NOMO-1 treated with dmso at 0.1 percent for 144 hours (cell line): ENCODE data around the gene TAC4.

Experiments
- DNase-seq: peaks from one replicate; lab custom pipeline; 2025; ENCODE audit not compliant: unreplicated experiment; lab: John Stamatoyannopoulos, UW

TAC4 gene, protein sequence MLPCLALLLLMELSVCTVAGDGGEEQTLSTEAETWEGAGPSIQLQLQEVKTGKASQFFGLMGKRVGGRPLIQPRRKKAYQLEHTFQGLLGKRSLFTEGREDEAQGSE

DNA sequence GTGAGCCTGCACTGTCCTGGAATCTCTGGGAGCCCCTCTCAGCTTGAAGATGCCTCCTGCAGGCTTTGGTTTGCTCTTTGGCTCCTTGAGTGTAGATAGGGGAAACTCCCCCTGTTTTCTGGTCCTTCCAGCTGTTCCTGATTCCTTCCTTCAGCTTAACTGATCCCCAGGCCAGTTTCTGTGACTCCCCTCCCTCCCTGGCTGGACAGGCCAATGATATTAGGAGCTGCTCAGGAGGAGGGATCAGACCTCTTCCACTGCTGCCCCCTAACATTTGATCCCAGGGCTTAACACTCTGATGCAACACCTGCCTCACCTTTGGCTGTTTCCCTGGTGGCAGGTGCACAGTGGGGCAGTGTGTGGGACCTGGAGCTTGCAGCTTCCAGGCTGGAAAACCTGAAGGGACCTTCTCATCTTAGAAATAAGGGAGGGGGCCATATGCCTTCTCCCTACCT lies at the start of gene TAC4:
TSS of gene TAC4 (minus strand) at position 51 of the 455 bp plus-strand sequence. CDS start 52 bp downstream, outside the sequence.
- DNase-seq: no peak

DNA sequence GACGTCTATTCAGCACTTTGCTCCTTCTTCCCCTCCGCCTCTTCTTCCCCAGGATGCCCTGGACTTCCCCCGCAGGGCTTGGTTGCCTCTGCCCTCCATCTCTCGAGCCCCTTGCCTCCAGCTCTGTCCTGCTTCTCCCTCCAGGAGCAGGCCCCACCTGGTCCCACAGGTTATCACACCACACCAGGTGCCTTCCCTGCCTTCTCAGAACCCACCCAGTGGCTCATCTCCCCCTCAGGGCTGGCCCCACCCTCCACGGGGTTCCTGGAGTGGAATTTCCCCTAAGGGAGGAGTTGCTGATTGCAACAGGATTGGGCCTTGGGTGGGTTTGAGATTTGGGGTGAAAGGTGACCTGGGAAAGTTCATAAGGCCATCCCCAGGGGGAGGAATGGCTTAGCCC lies 49.0 kb upstream of the TAC4 start:
- DNase-seq: no peak

DNA sequence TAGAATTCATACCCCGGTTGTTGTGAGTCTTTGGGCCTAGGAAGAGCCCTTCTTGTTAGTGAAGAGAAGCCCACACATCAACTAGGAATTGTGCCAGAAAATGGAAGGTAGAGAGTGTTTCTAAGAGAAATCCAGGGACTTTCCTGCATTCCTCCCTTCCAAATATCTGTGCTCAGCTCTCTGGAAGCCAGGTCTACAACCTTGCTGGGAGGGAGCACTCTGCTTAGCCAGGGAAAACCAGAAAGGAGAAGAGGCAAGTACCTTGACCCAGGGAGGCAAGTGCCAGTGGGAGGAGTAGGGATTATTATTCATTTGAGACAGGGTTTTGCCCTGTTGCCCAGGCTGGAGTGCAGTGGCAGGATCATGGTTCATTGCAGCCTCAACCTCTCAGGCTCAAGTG lies 48.4 kb upstream of the TAC4 start:
- DNase-seq: no peak

DNA sequence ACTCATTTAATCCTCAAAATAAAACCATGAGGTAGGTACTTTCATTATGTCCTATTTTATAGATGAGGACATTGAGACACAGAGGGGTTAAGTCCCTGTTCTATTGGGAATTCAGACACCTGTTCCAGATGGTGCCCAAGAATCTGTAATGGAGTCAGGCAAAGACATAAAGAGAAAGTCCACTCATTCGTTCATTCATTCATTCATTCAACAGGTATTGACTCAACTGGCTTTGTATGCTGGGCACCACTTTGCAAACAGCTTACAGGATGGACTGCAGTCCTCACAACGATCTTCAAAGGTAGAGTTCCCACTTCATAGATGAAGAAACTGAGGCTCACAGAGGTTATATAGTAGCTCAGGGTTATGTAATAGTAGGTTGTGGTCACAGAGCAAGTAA lies 47.9 kb upstream of the TAC4 start:
- DNase-seq: no peak

DNA sequence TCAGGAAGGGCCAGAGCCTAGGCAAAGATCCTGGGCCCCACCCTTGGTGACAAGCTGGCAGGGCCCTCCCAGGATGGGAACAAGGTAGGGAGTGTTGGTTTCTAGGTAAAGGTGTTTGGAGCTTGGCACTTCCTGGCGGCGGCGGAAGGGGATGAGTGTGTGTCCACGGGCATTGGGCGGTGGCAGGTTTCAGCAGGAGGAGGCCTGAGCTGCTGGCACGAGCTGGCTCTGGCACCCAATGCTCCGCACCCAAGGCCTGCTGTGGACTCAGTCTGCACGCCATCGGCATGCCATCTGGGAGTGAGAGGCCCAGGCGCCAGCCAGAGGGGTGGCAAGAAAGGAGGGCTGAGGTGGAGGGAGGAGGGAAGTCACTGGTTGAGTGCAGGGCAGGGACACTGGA lies 46.9 kb upstream of the TAC4 start:
- no peak for DNase-seq

DNA sequence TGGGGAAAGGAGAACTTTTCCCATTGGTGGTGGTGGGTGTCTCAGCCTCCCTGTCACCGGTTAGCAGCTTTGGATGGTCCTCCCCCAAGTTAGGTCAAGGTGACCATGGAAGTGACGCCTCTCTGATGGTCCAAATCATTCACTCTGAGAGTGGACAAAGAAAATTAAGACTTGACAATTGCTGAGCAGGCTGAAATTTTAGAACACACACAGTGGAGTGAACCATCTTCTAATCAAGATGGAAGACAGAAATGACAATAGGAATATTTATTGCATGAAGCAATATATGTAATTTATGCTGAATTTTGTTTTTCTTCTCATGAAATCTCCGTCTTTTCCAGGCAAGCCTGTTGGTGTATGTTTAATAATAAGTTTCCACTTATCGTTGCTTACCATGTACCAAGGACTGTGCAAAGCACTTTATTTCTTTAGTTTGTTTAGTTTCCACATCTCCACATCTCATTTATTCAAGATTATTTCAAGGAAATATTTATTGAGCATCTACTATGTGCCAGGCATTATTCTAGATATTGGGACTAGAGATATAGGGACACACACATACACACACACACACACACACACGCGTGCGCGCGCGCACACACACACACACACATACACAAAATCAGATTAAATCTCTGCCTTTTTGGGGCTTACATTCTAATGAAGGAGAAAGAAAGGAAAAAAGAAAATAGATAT lies 44.0 kb upstream of the TAC4 start:
- DNase-seq: no peak

DNA sequence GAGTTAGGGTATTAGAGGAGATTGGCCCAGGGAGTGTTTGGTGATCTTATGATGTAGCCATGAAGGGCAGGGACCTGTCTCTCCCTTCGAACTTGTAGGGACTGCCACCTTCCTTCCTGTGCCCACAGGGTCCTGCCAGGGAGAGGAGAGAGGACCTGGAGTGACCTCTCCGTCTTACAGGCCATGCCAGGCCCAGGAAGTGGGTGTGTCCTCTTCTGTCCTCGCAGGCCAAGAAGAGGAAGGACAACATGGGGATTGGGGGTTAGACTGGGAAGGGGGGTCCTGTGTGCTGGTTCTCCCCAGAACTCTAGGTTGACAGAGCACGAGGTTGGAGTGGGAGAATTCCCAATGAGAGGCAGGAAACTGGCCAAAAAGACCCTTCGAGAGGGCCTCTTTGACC lies 43.4 kb upstream of the TAC4 start:
- no peak for DNase-seq

DNA sequence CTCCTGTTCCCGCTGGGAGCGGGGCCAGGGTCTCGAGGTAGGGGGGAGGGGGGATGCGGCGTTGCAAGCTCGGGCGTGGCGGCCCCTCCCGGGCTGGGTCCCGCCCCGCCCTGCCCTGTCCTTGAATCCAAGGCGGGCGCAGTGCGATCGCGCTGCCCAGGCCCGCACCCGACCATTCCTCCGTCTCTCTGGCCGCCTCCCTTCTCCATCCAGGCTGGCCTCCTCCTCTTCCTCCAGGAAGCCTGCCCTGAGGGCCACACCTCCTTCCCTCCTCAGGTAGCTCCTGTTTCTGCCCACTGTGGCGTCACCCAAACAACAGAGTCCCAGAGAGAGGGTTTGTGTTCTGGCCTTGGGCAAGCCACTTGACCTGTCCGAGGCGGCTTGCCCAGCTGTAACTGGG lies 43.0 kb upstream of the TAC4 start:
- no peak for DNase-seq

DNA sequence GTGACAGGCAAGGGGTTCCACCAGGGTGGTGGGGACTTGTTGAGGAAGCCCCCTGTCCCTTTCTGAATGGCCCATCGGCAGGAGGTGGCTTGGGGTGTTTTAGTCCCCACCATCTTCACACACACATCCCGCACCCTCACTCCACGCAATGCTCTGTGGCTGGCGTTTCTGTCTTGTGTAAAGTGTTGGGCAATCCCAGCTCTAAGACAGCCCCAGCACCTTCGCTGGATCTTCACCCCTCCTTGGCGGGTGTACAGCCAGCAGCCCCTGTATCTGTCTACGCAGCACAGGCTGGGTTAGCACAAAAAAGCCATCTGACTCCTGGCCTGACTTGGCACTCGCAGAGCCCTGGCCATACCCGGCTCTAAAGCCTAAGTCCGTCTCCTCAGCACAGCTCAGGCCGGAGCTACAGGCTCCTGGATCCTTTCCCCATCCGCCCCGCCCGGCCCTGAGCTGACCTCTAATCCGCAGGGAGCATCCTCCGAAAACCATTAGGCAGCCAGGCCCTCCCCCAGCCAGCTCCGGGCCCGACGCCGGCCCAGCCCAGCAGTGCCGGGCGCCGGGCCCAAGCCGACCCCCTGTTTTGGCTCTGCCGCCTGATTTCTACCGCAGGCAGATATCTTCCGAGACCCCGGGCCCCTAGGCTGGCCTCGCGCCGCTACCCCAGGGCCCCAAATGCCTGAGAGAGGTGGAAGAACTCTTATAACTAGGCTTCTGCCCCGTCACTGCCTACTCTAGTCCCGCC lies 42.4 kb upstream of the TAC4 start:
- no peak for DNase-seq

DNA sequence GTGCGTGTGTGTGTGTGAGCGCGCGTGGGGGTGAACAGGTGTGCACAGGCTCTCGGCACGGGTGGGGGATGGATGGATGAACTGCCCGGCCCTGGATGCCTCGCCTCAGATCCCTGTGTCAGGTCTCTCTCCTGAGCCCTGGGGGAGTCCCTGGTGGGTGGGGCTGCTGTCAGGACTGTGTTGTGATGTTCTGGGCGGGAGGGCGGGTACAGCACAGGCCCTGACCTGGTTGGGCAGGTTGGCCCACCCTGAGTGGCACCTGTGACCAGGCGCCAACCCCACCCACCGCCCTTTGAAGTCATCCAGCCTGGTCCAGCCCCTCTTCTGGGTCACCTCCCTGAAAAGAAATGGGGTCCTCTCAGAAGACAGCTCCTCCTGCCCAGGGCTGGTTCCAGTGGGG lies 41.6 kb upstream of the TAC4 start:
- no peak for DNase-seq

DNA sequence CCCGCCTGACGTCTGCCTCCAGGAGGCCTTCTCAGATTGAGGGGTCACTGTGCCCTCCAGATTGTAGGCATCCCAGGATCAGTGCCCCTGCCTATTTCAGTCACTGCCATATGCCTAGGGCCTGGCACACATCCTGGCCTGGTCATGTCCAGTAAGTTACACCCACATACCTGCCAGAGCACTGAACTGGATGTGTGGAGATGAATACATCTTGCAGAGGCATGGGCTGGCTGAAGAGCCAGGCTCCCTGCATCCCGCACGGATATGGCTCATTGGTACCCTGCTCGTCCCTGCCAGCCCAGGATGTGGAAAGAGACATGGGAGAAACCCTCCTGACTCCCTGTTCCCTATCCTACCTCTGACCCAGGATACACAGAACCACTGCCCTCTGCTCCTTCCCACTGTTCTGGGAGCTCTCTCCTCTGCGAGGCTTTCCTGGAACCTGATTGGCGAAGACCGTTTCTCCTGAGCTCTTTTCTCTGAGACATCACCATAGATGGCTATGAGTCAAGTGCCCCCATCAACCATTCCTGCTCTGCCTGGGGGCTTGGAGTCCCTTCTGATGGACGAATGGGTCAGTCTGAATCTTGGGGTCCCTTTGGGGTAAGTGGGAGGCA lies 40.0 kb upstream of the TAC4 start:
- DNase-seq: no peak

DNA sequence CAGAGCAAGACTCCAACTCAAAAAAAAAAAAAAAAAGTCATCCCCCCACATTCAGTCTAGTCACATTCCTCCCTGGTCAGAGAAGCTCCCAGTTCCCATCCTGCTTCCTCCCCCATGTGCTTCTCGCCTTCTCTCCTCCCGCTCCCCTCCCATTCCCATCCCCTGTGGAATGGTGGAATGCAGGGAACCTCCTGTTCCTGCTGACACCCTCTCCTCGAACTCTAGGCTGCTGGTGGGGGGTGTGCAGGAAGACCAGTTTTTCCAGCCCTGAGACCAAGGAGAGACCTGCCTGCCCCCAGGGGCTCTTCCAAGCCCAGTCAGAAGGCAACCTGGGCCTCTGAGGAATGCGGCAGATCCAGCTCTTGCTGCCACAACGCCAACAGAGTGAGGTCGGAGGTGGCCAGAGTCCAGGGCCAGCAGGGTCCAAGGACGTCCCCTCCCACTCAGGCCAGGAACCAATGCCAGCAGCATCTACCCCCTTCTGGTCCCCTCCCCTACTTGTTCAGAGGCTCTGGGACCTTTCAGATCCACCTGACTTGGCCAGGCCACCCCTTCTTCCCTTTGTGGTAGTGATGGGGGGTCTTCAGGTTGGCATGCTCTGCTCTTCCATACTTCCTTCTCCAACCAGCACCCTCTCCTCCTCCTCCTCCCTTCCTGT lies 39.3 kb upstream of the TAC4 start:
- DNase-seq: no peak

DNA sequence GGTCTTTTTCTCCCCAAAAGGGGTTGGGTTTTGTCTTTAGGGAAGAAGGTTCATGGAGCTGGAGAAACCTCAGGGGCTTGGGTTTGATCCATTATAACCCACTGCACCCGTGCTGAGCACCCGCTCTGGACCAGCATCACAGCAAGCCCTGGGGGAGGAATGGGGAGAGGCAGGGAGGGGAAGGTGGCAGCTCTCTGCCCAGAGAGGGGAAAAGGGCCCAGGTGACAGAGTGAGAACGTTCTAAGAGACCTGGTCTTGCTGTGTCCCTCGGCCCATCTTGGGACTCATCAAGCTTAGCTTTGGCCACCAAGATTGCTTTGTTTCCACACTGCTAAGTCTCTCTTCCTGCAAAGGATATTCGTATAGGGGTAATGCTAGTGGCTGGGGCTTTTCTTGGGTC lies 38.2 kb upstream of the TAC4 start:
- no peak for DNase-seq

DNA sequence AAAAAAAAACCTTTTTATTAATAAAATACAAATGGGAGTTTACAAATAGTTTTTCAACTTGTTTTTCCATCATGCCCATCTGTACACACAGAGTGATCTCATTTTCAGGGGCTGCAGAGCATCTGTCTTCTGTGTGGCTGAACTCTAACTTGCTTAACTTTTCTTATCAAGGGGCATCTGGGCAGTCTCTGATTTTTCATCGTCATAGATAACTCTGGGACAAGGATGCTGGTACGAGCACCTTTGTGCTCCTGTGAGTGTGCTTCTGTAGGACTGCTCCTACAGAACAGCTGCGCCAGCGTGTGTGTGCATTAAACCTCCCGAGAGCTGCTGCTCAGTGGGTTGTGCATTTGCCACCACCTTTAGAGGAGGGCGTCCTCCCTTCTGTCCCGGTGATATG lies 34.6 kb upstream of the TAC4 start:
- no peak for DNase-seq

DNA sequence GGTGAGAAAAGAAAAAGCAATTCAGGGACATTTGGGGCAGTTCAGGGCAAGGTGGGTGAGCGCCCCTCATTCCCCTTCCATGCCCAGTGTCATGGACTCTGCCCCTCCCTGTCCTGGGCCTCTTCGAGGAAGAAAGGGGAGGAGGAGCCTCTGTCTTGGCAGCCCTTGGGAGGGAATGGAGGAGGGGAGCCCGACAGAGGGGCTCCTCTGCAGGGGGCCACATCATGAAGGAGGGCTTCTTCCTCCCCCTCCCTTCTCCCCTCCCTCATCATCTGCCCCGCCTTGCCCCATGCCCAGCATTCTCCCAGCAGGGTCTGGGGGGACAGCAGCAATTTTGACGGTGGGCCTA lies 33.2 kb upstream of the TAC4 start:
- DNase-seq: no peak

DNA sequence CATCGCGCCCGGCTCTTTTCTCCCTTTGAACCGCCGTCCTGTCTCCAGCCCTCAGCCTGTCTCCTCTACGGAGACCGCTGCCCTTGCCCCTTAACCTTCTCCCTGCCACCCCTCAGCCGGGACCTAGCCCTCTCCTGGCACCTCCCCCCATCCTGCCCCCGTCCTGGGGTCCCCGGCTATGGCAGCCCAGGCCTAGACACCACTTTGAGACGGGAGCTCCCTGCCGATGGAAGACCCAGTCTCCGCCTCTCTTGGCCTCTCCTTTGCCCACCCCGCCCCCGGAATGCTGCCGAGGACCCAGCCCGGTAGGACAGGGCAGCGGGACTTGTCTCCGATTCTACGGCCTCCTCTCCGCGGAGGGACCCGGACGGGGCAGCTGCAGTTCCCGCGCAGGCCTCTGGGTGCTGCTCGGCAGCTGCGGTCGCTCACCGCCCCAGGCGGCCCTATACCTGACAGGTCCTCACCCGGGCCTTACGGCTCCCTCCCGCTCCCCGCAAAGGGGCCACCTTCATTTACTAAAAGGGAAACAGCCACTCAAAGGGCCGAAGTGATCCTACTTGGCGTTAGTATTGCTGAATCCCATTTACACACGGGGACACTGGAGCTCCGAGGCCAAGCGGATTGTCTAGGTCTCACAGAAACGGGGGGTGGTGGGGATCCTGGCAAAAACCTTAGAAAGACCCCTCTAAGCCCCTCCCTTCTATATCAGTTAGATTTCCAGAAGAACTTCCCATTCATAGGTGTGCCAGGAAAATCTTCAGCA lies 32.6 kb upstream of the TAC4 start:
- DNase-seq: peak; percentile 38

DNA sequence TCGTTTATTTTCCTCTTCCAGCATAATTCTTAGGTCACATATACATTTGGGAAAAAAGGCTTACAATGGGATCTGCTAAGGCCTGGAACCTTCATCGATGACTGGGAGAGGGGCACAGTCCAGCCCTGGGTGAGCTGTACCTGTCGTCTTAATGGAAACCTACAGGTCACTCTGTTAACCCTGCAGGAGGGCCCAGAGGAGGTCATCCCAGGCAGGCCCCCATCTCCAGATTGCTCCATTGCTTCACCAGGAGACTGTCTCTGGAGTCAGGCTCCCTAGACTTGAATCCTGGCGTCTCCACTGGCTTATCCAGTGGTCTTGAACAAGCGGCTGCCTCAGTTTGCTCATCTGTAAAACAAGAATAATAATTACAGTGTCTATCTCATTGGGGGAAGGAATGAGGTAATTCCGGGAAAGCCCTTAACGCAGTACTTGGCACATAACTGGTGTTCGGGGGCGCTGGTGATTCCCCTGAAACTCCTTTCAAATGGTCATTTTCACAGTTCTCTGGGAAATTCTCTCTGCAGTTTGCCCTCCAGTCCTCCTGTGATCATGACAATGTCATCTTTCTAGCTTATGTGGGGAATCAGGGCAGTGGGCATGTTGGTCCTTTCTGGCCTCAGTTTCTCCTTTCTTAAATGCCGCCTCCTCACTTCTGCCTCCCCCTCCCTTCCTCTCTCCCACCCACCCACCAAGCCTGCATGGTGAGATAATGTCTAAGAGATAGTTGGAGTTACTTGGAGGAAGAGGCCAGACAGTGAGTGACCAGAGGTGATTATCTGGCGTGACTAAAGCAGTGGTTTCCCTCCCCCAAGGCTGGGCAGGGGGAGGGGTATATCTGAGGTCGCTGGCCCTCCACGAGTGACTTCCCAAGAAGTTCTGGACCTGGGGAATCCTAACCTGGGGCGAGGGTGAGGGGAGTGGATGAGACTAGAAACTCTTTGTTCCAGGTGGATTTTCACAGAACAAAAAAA lies 31.3 kb upstream of the TAC4 start:
- no peak for DNase-seq

DNA sequence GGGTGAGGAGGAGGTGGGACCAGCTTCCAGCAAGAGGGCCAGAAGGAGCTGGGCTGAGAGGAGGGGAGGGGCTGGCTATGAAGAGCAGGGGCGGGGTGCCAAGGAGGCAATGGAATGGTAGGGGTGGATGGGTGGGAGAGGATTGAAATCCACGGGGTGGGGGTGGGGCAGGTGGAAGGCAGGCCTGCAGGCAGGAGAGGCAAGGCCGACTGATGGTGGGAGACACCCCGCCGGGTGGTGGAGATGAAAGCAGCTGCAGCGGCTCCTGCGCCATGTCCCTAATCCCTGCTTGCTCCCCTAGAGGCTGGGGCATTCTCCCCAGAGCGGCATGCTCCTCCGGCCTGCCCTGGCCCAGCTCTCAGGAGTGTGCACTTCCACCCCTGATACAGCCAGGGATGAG lies 27.8 kb upstream of the TAC4 start:
- no peak for DNase-seq

DNA sequence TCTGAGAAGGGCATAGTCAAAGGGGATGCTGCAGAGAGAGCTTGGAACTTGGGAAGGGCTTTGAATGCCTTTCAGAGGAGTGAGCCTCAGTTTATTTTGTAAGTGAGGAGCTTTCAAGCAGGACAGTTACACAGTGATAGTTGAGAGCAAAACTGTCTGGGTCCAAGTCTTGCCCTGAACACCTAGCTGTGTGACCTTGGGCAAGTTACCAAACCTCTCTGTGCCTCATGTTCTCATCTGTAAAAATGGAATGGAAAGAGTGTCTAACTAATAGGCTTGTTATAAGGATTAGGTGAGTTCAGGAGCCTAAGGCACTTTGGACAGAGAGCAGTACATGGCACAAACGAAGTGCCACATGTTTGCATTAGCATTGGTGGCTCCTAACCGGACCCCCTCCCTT lies 27.0 kb upstream of the TAC4 start:
- DNase-seq: no peak

DNA sequence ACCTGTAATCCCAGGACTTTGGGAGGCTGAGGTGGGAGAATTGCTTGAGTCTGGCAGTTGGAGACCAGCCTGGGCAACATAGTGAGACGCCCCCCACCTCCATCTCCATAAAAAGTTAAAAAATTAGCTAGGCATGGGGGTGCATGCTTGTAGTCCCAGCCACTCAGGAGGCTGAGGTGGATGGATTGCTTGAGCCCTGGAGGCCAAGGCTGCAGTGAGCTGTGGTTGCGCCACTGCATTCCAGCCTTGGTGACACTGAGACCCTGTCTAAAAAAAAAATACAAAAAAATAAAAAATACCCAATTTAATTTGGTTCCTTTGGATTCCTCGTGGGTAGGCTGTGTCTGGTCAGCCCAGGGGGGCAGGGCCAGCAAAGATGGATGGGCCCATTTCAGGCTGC lies 26.1 kb upstream of the TAC4 start:
- no peak for DNase-seq
